GM12875 (cell line): ENCODE measurements around the gene CIBAR2.

Experiments
- H3K4me3 ChIP-seq: one replicate; pipeline ENCODE4 v1.5.1; 2011; ENCODE audit warnings: low read depth, low read length, control low read depth
- CTCF ChIP-seq: IDR thresholded peaks from 2 replicates; pipeline ENCODE4 v1.5.1; 2011; ENCODE audit warnings: low read depth, mild to moderate bottlenecking, control low read depth, inconsistent platforms, low read length, moderate library complexity, borderline replicate concordance; ENCODE audit not compliant: insufficient read depth

Gene CIBAR2

DNA sequence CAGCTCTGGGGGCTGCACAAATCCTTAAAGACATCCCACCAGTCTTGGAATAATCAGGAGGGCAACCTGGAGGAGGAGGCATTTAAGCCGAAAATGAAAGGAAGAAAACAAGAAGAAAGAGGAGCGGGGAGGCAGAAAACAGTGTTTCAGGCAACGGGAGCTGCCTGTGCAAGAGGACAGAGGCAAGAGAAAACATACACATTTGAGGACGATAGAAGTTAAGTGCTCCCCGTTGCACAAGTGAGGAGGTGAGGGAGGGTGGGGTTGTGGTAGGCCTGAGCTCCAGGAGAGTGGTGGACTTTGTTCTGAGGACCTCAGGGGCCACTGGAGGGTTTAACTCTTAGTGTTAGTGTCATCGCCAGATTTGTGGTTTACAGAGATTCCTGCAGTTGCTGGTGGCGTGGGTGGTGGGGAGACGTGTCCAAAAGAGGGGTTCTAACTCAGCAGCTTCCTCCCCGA lies 27.6 kb upstream of the CIBAR2 start:
- no peak for TF ChIP-seq CTCF
- H3K4me3 ChIP-seq: no peak overlapping the region

DNA sequence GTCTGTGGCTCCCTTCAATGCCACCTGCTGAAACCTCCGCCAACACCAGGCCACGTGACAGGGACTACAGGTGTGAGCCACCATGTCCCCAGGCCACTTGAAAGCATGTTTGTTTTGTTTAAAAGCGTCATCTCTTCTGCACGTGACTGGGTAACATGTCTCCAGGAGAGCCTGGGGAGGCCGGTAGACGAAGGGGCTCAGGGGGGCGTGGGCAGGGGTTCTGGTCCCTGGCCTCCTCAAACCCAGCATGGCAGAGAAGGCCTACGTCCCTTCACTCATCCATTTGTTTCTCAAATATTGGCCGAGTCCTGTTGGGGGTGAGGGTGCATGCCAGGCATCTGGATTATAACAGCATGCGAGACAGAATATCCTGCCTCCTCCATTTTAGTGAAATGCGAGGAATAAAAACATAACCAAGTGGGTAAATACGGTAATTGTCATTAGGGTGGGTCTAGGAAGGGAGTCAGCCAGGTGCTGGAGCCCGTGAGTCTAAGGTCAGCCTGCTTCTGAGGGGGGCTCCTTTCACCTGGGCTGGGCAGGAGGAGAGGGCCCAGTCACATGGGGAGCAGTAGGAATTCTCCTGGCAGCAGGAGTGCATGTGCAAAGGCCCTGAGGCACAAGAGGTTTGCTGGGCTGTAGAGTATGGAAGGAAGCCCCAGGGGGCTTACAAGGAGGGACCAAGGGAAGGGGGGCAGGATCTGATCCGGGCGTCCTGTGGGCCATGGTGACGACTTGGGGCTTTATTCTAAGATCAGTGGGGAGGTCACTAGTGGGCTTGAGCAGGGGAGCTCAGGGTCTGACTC lies 26.8 kb upstream of the CIBAR2 start:
- no peak overlapping the region for H3K4me3 ChIP-seq
- no peak for TF ChIP-seq CTCF

GRCh38 chr16:85138073-85138824 lies 26.0 kb upstream of the CIBAR2 start:
- TF ChIP-seq CTCF: no peak
- no peak overlapping the region for H3K4me3 ChIP-seq

DNA sequence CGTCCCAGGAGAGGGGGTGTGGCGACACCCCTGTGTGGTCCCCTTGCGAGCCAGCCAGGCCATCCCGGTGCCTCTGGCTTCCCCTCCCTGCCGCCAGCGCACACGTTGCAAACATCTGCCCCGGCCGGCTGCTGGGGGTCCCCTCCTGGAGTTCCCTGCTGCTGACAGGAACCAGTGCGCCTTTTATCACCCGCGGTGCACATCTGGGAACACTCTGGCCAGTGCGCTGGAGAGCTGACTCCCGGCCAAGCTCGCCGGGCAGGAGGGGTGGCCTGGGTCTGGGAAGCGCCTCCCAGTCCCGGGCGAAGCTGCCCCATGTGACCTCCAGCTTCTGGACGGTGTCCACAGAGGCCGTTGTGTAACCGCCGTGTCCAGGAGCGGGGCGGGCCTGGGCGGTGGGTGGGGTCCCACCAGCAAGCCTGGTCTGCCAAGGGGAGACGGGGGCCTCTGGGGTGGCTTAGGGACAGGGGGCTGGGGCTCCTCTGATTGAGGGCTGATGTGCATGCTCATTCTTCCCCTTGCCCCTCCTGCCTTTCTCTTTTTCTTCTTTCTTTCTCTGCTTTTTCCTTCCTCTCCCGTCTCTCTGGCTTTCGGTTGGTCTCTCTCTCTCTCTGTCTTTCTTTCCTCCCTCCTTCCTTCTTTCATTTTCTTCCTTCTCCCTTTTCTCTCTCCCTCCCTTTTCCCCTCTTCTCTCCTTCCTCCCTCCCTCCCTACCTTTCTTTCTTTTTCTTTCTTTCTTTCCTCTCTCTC lies 25.2 kb upstream of the CIBAR2 start:
- TF ChIP-seq CTCF: no peak
- H3K4me3 ChIP-seq: no peak overlapping the region

GRCh38 chr16:85136702-85137322 lies 24.5 kb upstream of the CIBAR2 start:
- no peak for TF ChIP-seq CTCF
- H3K4me3 ChIP-seq: no peak overlapping the region

- TF ChIP-seq CTCF: no peak
- no peak overlapping the region for H3K4me3 ChIP-seq
Observed at GRCh38 chr16:85136213-85136701, 24.0 kb upstream of the CIBAR2 start.
